Naive thymus-derived CD8-positive, alpha-beta T cell (primary cell): ENCODE results near the gene FOXL3. TPM values are rescaled to one million over a fixed set of nuclear protein-coding genes. Genes with fewer than 3 reads are reported as not detected.

Source experiments
- ATAC-seq, 2 donors: fragments of 150-1000 bp; cut with Tn5 transposase in 1 of 2; sonication (Bioruptor Pico), chemical (Tn5 transposase) in 1 of 2; 1 replicate in 1 of 2; 2 replicates in 1 of 2; pipeline ENCODE4 v1.10.0; 2021; ENCODE audit warnings: mild to moderate bottlenecking in 2 of 2, moderate library complexity in 2 of 2
- POLR2A ChIA-PET: fragments of 350-600 bp; sonication (Branson Sonifier 250); formaldehyde crosslinking; loops from one replicate; lab custom pipeline; 2021; ENCODE audit warnings: antibody characterized with exemption; lab: Charles Lee
- DNase-seq, 10 donors: peaks; one replicate each; pipeline versions ENCODE4 v3.0.0 to v3.0.0-alpha.2; 2020 to 2022
- H3K27ac Mint-ChIP-seq, 10 donors: one replicate each; pipeline ENCODE4 v1.8.0; 2020 to 2022; ENCODE audit warnings: mild to moderate bottlenecking in 10 of 10, mixed read lengths in 10 of 10, moderate library complexity in 4 of 10, inconsistent platforms in 1 of 10
- H3K27me3 Mint-ChIP-seq, 5 donors: one replicate each; pipeline ENCODE4 v1.8.0; 2021 to 2022; ENCODE audit warnings: mixed read lengths in 5 of 5
- H3K36me3 Mint-ChIP-seq, 3 donors: one replicate each; pipeline ENCODE4 v1.8.0; 2020 to 2022; ENCODE audit warnings: mixed read lengths in 3 of 3, mild to moderate bottlenecking in 2 of 3, inconsistent platforms in 1 of 3
- H3K4me1 Mint-ChIP-seq, 4 donors: one replicate each; pipeline ENCODE4 v1.8.0; 2021 to 2022; ENCODE audit warnings: mixed read lengths in 4 of 4
- H3K4me3 Mint-ChIP-seq, 10 donors: one replicate each; pipeline ENCODE4 v1.8.0; 2020 to 2022; ENCODE audit warnings: mild to moderate bottlenecking in 10 of 10, mixed read lengths in 10 of 10, moderate library complexity in 6 of 10, inconsistent platforms in 1 of 10
- H3K9me3 Mint-ChIP-seq, 9 donors: one replicate each; pipeline ENCODE4 v1.8.0; 2020 to 2022; ENCODE audit warnings: mixed read lengths in 9 of 9, mild to moderate bottlenecking in 3 of 9, inconsistent platforms in 1 of 9, moderate library complexity in 1 of 9
- polyA plus RNA-seq, 3 donors: library from polyadenylated mRNA; unstranded; fragments of 300-500 nt; fragmentation: Illumina TruSeq; gene quantifications; one replicate each; pipeline ENCODE4 v1.2.3, GENCODE V29; 2021
- total RNA-seq, 8 experiments: library from RNA in 2 of 8; stranded (reverse) in 2 of 8; gene quantifications; one replicate each; pipeline ENCODE4 v1.2.3 and lab custom pipeline; 2021 to 2026

FOXL3 gene
- total and polyA plus RNA-seq, 5 experiments from 2014 or later, result not detected

GRCh38 chr7:297611-298374, 7.8 kb downstream of the FOXL3 start:
- no peaks in the 10 kb centered on the region for H3K36me3 Mint-ChIP-seq
- POLR2A ChIA-PET, result no interaction called here
- H3K9me3 Mint-ChIP-seq, result no peaks in the 10 kb centered on the region
- no peak overlapping the region for H3K27ac Mint-ChIP-seq
- peaks cover 4 to 17% (median 8%) of the 10 kb centered on the region in 5 donors for H3K27me3 Mint-ChIP-seq
- no peak overlapping the region for H3K4me3 Mint-ChIP-seq
- peaks cover 0 to 2% (median 0%) of the 10 kb centered on the region in 4 donors for H3K4me1 Mint-ChIP-seq
- DNase-seq (no peak), ATAC-seq (no peak)

GRCh38 chr7:298375-298702, 8.4 kb downstream of the FOXL3 start:
- Mint-ChIP-seq H3K9me3 (no peaks in the 10 kb centered on the region), H3K4me3 (no peak overlapping the region), H3K27me3 (peaks cover 0 to 13% (median 5%) of the 10 kb centered on the region in 5 donors), H3K36me3 (no peaks in the 10 kb centered on the region), H3K27ac (no peak overlapping the region), H3K4me1 (peaks cover 0 to 2% (median 0%) of the 10 kb centered on the region in 4 donors)
- no peak for ATAC-seq
- POLR2A ChIA-PET, result no interaction called here
- no peak for DNase-seq

- Mint-ChIP-seq H3K27ac (no peak overlapping the region), H3K4me3 (no peak overlapping the region), H3K27me3 (peaks cover 0 to 13% (median 7%) of the 10 kb centered on the region in 5 donors), H3K9me3 (no peaks in the 10 kb centered on the region), H3K36me3 (no peaks in the 10 kb centered on the region), H3K4me1 (peaks cover 0 to 2% (median 0%) of the 10 kb centered on the region in 4 donors)
- POLR2A ChIA-PET, result no interaction called here
- ATAC-seq, result no peak
- no peak for DNase-seq
Observed at GRCh38 chr7:298743-299142, 8.8 kb downstream of the FOXL3 start.

- POLR2A ChIA-PET, result no interaction called here
- peak in 1 of 10 donors; percentile 9 for DNase-seq
- Mint-ChIP-seq H3K27me3 (peaks cover 0 to 10% (median 7%) of the 10 kb centered on the region in 5 donors), H3K36me3 (no peaks in the 10 kb centered on the region), H3K4me3 (no peak overlapping the region), H3K27ac (no peak overlapping the region), H3K4me1 (peaks cover 0 to 2% (median 0%) of the 10 kb centered on the region in 4 donors), H3K9me3 (no peaks in the 10 kb centered on the region)
- no peak for ATAC-seq
Observed at GRCh38 chr7:299169-299568, 9.2 kb downstream of the FOXL3 start.

- Mint-ChIP-seq H3K27me3 (peaks cover 1 to 10% (median 8%) of the 10 kb centered on the region in 5 donors), H3K27ac (no peak overlapping the region), H3K4me3 (no peak overlapping the region), H3K4me1 (peaks cover 0 to 2% (median 0%) of the 10 kb centered on the region in 4 donors), H3K9me3 (no peaks in the 10 kb centered on the region), H3K36me3 (no peaks in the 10 kb centered on the region)
- POLR2A ChIA-PET, result no interaction called here
- ATAC-seq (no peak), DNase-seq (no peak)
Observed at GRCh38 chr7:299628-300027, 9.7 kb downstream of the FOXL3 start.

- peaks cover 1 to 11% (median 6%) of the 10 kb centered on the region in 5 donors for H3K27me3 Mint-ChIP-seq
- H3K36me3 Mint-ChIP-seq, result no peaks in the 10 kb centered on the region
- H3K9me3 Mint-ChIP-seq, result no peaks in the 10 kb centered on the region
- H3K27ac Mint-ChIP-seq, result no peak overlapping the region
- H3K4me3 Mint-ChIP-seq, result no peak overlapping the region
- peaks cover 0 to 2% (median 0%) of the 10 kb centered on the region in 4 donors for H3K4me1 Mint-ChIP-seq
- POLR2A ChIA-PET, result no interaction called here
- ATAC-seq (no peak), DNase-seq (no peak)
Observed at GRCh38 chr7:300048-300447, 10.1 kb downstream of the FOXL3 start.

- H3K36me3 Mint-ChIP-seq, result no peaks in the 10 kb centered on the region
- H3K27ac Mint-ChIP-seq, result no peak overlapping the region
- POLR2A ChIA-PET, result no interaction called here
- DNase-seq (no peak), ATAC-seq (no peak)
- peaks cover 0 to 2% (median 0%) of the 10 kb centered on the region in 4 donors for H3K4me1 Mint-ChIP-seq
- peaks cover 1 to 13% (median 6%) of the 10 kb centered on the region in 5 donors for H3K27me3 Mint-ChIP-seq
- H3K9me3 Mint-ChIP-seq, result no peaks in the 10 kb centered on the region
- no peak overlapping the region for H3K4me3 Mint-ChIP-seq
Observed at GRCh38 chr7:300546-301290, 10.7 kb downstream of the FOXL3 start.

- no peak overlapping the region for H3K4me3 Mint-ChIP-seq
- no peak for ATAC-seq
- no peaks in the 10 kb centered on the region for H3K9me3 Mint-ChIP-seq
- H3K4me1 Mint-ChIP-seq, result peaks cover 0 to 2% (median 0%) of the 10 kb centered on the region in 4 donors
- POLR2A ChIA-PET, result no interaction called here
- no peak for DNase-seq
- peaks cover 1 to 13% (median 6%) of the 10 kb centered on the region in 5 donors for H3K27me3 Mint-ChIP-seq
- H3K36me3 Mint-ChIP-seq, result no peaks in the 10 kb centered on the region
- no peak overlapping the region for H3K27ac Mint-ChIP-seq
Observed at GRCh38 chr7:301291-302053, 11.5 kb downstream of the FOXL3 start.

- DNase-seq (no peak), ATAC-seq (no peak)
- Mint-ChIP-seq H3K36me3 (no peaks in the 10 kb centered on the region), H3K27me3 (peaks cover 4 to 13% (median 4%) of the 10 kb centered on the region in 5 donors), H3K4me1 (peaks cover 0 to 2% (median 0%) of the 10 kb centered on the region in 4 donors), H3K27ac (no peak overlapping the region), H3K4me3 (no peak overlapping the region), H3K9me3 (peaks cover 0 to 1% (median 0%) of the 10 kb centered on the region in 9 donors)
- POLR2A ChIA-PET, result no interaction called here
Observed at GRCh38 chr7:302054-302992, 12.4 kb downstream of the FOXL3 start.

- no peak overlapping the region for H3K4me3 Mint-ChIP-seq
- DNase-seq, result no peak
- no peaks in the 10 kb centered on the region for H3K36me3 Mint-ChIP-seq
- H3K9me3 Mint-ChIP-seq, result peaks cover 0 to 9% (median 0%) of the 10 kb centered on the region in 9 donors
- peaks cover 0 to 2% (median 0%) of the 10 kb centered on the region in 4 donors for H3K4me1 Mint-ChIP-seq
- POLR2A ChIA-PET, result no interaction called here
- ATAC-seq, result no peak
- H3K27me3 Mint-ChIP-seq, result peaks cover 4 to 13% (median 4%) of the 10 kb centered on the region in 5 donors
- no peak overlapping the region for H3K27ac Mint-ChIP-seq
Observed at GRCh38 chr7:303425-303824, 13.5 kb downstream of the FOXL3 start.

GRCh38 chr7:303884-304573, 14.1 kb downstream of the FOXL3 start:
- no peak for ATAC-seq
- Mint-ChIP-seq H3K27ac (no peak overlapping the region), H3K4me3 (no peak overlapping the region), H3K27me3 (peaks cover 4 to 13% (median 4%) of the 10 kb centered on the region in 5 donors), H3K9me3 (peaks cover 0 to 9% (median 0%) of the 10 kb centered on the region in 9 donors), H3K4me1 (peaks cover 0 to 2% (median 0%) of the 10 kb centered on the region in 4 donors), H3K36me3 (no peaks in the 10 kb centered on the region)
- DNase-seq, result no peak
- POLR2A ChIA-PET, result no interaction called here
